HG03064 (cell line): ENCODE results near the gene CD8B.

Source experiments
- ATAC-seq: cut with Tn5 transposase; IDR thresholded peaks from one replicate; pipeline ENCODE4 v1.9.1; 2021; ENCODE audit warnings: low read depth; ENCODE audit not compliant: unreplicated experiment

CD8B gene

GRCh38 chr2:86775338-86775737 is 86.3 kb downstream of the CD8B start:
- no peak for ATAC-seq

- ATAC-seq, result no peak
Observed at GRCh38 chr2:86774862-86775261, 86.8 kb downstream of the CD8B start.

DNA sequence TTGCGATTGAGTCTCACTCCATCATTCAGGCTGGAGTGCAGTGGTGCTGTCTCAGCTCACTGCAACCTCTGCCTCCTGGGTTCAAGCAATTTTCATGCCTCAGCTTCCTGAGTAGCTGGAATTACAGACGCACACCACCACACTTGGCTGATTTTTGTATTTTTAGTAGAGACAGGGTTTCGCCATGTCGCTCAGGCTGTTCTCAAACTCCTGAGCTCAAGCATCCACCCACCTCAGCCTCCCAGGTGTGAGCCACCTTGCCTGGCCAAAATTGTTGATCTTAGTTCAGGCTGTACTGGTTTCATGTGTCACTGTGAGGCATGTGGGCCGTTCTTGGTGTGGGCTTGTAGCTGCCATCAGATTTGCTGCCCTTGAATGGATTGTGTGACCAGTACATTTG is 89.1 kb downstream of the CD8B start:
- ATAC-seq, result no peak

DNA sequence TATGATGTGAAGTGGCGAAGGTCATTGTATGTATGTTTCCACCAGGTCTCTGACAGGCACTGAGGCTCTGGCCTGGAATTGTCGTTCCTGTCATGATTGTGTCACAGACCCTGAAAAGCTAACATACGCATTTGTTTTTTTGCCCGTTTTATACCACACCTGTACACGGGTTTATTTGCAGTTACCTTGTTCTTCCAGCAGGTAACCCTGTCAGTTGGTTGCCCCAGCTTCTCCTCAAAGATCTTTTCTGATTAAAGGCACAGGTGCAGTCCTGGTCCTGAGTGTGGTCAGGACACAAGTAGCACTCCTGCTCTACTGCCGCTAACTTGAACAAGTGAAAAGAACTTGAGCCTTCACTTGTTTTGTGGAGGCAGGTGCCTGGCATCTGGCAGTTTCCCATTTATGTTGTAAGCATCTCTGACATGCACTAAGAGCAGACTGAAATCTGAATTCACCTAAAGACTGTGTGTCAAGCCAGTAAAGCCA is 90.8 kb downstream of the CD8B start:
- ATAC-seq, result no peak

- no peak for ATAC-seq
Observed at GRCh38 chr2:86769838-86770237, 91.8 kb downstream of the CD8B start.

GRCh38 chr2:86768189-86768949 is 93.3 kb downstream of the CD8B start:
- ATAC-seq, result no peak
